ENCODE measurements around the gene AVPI1.

GRCh38 chr10:97685395-97685958 is 1.6 kb downstream of the AVPI1 start:
- TF ChIP-seq SUZ12 (IDR thresholded peaks at IDR 0.05; ENCODE audit: extremely low read depth, insufficient read depth, insufficient read length) = no peak
- no peak for TF ChIP-seq ZNF274 (IDR thresholded peaks at IDR 0.05; ENCODE audit: low read depth, low read length)
- TF ChIP-seq YY1 (IDR thresholded peaks at IDR 0.05; ENCODE audit: insufficient read depth, insufficient read length) = no peak

All from NT2/D1 (cell line).